Measurements from ENCODE around the gene ZIC5.

GRCh38 chr13:99956473-99957349 is 14.9 kb downstream of the ZIC5 start:
- no peak for TF ChIP-seq SIN3A (IDR thresholded peaks at IDR 0.05; ENCODE audit: borderline replicate concordance, insufficient read depth, low read depth, low read length)
- no peak for TF ChIP-seq CTCF (IDR thresholded peaks at IDR 0.05)
